Activated CD4-positive, alpha-beta T cell treated with anti-CD3 and anti-CD28 coated beads, Interleukin-2, amount 50 U/mL, for 16 hours (primary cell): ENCODE data around the gene REG1B.
"Not testable (repeated sequence)": the region's sequence is repeated elsewhere in the genome, so short reads cannot be mapped to it uniquely, and the experiment has no call there.

ENCODE experiments used
- DNase-seq: peaks from one replicate; pipeline ENCODE4 v3.0.0-alpha.2; 2020

The REG1B gene

GRCh38 chr2:79083597-79084251, 4.1 kb downstream of the REG1B start:
- no peak for DNase-seq

GRCh38 chr2:79082987-79083386, 4.8 kb downstream of the REG1B start:
- DNase-seq: no peak

- no peak for DNase-seq
Measured at GRCh38 chr2:79071078-79071477, 16.7 kb downstream of the REG1B start.

- DNase-seq: no peak
Measured at GRCh38 chr2:79065201-79065600, 22.6 kb downstream of the REG1B start.

GRCh38 chr2:79054769-79055168, 33.0 kb downstream of the REG1B start:
- not testable (repeated sequence) for DNase-seq

- DNase-seq: not testable (repeated sequence)
Measured at GRCh38 chr2:79053486-79053885, 34.3 kb downstream of the REG1B start.

GRCh38 chr2:79041032-79041448, 46.8 kb downstream of the REG1B start:
- DNase-seq: no peak

GRCh38 chr2:79039944-79040343, 47.8 kb downstream of the REG1B start:
- DNase-seq: no peak
